WTC11 (cell line): ENCODE data around the gene TMEM259. TPM values are rescaled to one million over a fixed set of nuclear protein-coding genes. Genes with fewer than 3 reads are reported as not detected.
A peak's percentile ranks its signal among the peaks of the same experiment; 100 is the strongest.

Source experiments
- ATAC-seq: fragments of 200-7000 bp; cut with Tn5 transposase; 2 replicates; pipeline ENCODE4 v1.10.0; 2021; ENCODE audit warnings: mild to moderate bottlenecking, moderate library complexity
- CTCF ChIA-PET: fragments of 300-600 bp; sonication (Branson Sonifier 250); formaldehyde crosslinking; loops from one replicate; lab custom pipeline; 2021; ENCODE audit warnings: antibody characterized with exemption; lab: Charles Lee
- POLR2A ChIA-PET: fragments of 350-600 bp; sonication (Branson Sonifier 250); formaldehyde crosslinking; loops from one replicate; lab custom pipeline; 2021; ENCODE audit warnings: antibody characterized with exemption; lab: Charles Lee
- DNase-seq: peaks from one replicate; pipeline ENCODE4 v3.0.0; 2021; ENCODE audit warnings: low spot score
- H3K27ac Mint-ChIP-seq: 2 replicates; pipeline ENCODE4 v1.8.0; 2021; ENCODE audit warnings: mixed read lengths
- H3K27me3 Mint-ChIP-seq: 2 replicates; pipeline ENCODE4 v1.8.0; 2021; ENCODE audit warnings: low read depth, mild to moderate bottlenecking, moderate library complexity, mixed read lengths
- H3K36me3 Mint-ChIP-seq: 2 replicates; pipeline ENCODE4 v1.8.0; 2021; ENCODE audit warnings: mixed read lengths
- H3K4me1 Mint-ChIP-seq: 2 replicates; pipeline ENCODE4 v1.8.0; 2022; ENCODE audit warnings: mixed read lengths
- H3K4me3 Mint-ChIP-seq: 2 replicates; pipeline ENCODE4 v1.8.0; 2021; ENCODE audit warnings: mild to moderate bottlenecking, moderate library complexity, mixed read lengths
- H3K9me3 Mint-ChIP-seq: 2 replicates; pipeline ENCODE4 v1.8.0; 2021; ENCODE audit warnings: mixed read lengths
- ARID4B ChIP-seq: sonication (generic); formaldehyde crosslinking; IDR thresholded peaks from 2 replicates; pipeline ENCODE4 v1.8.0; 2023; ENCODE audit warnings: missing genetic modification reagents, mild to moderate bottlenecking, borderline replicate concordance
- ATF1 ChIP-seq: sonication (generic); formaldehyde crosslinking; IDR thresholded peaks from 2 replicates; pipeline ENCODE4 v1.8.1; 2023; ENCODE audit warnings: mild to moderate bottlenecking, moderate library complexity, missing genetic modification reagents
- ETV6 ChIP-seq: sonication (generic); formaldehyde crosslinking; IDR thresholded peaks from 2 replicates; pipeline ENCODE4 v1.8.1; 2022; ENCODE audit warnings: mild to moderate bottlenecking, missing genetic modification reagents
- FOXP1 ChIP-seq: sonication (generic); formaldehyde crosslinking; IDR thresholded peaks from 2 replicates; pipeline ENCODE4 v1.8.0; 2022; ENCODE audit warnings: missing genetic modification reagents, mild to moderate bottlenecking, moderate library complexity, borderline replicate concordance
- GTF2I ChIP-seq: fragments of 250-450 bp; sonication (Bioruptor Pico); conservative IDR thresholded peaks from 2 replicates; pipeline ENCODE4 v1.4.0; 2021; ENCODE audit warnings: mild to moderate bottlenecking
- HMGA2 ChIP-seq: fragments of 250-450 bp; sonication (Bioruptor Pico); IDR thresholded peaks from 2 replicates; pipeline ENCODE4 v1.4.0; 2021; ENCODE audit warnings: mild to moderate bottlenecking, moderate library complexity
- MLX ChIP-seq: sonication (generic); formaldehyde crosslinking; IDR thresholded peaks from 2 replicates; pipeline ENCODE4 v1.8.1; 2023; ENCODE audit warnings: mild to moderate bottlenecking, missing genetic modification reagents, moderate library complexity
- OVOL2 ChIP-seq: fragments of 250-450 bp; sonication (Bioruptor Pico); IDR thresholded peaks from 2 replicates; pipeline ENCODE4 v1.9.0; 2021; ENCODE audit warnings: mild to moderate bottlenecking, borderline replicate concordance
- STAT6 ChIP-seq: sonication (generic); formaldehyde crosslinking; conservative IDR thresholded peaks from 2 replicates; pipeline ENCODE4 v1.8.1; 2023; ENCODE audit warnings: mild to moderate bottlenecking, low read depth, missing genetic modification reagents, moderate library complexity
- ZNF138 ChIP-seq: sonication (generic); formaldehyde crosslinking; conservative IDR thresholded peaks from 2 replicates; pipeline ENCODE4 v1.8.1; 2022; ENCODE audit warnings: mild to moderate bottlenecking, moderate library complexity, missing genetic modification reagents
- ZNF219 ChIP-seq: sonication (generic); formaldehyde crosslinking; IDR thresholded peaks from 2 replicates; pipeline ENCODE4 v1.8.0; 2023; ENCODE audit warnings: missing genetic modification reagents, mild to moderate bottlenecking, borderline replicate concordance
- ZNF396 ChIP-seq: fragments of 250-450 bp; sonication (Bioruptor Pico); IDR thresholded peaks from 2 replicates; pipeline ENCODE4 v1.8.0; 2021; ENCODE audit warnings: mild to moderate bottlenecking, moderate library complexity, borderline replicate concordance
- ZNF423 ChIP-seq: fragments of 250-450 bp; sonication (Bioruptor Pico); IDR thresholded peaks from 2 replicates; pipeline ENCODE4 v2.1.2; 2022; ENCODE audit warnings: mild to moderate bottlenecking, moderate library complexity
- ZNF671 ChIP-seq: fragments of 250-450 bp; sonication (Bioruptor Pico); IDR thresholded peaks from 2 replicates; pipeline ENCODE4 v1.8.0; 2021; ENCODE audit warnings: mild to moderate bottlenecking
- total RNA-seq: library from RNA; stranded (reverse); gene quantifications from 3 replicates; pipeline ENCODE4 v1.2.3, GENCODE V29; 2021
- TF ChIP-seq, protein P1 (sequence below): sonication (generic); formaldehyde crosslinking; IDR thresholded peaks from 2 replicates; pipeline ENCODE4 v1.8.1; 2022; ENCODE audit warnings: missing genetic modification reagents, borderline replicate concordance
- TF ChIP-seq, protein P2 (sequence below): sonication (generic); formaldehyde crosslinking; IDR thresholded peaks from 2 replicates; pipeline ENCODE4 v1.8.0; 2022; ENCODE audit warnings: mild to moderate bottlenecking, missing genetic modification reagents

The TMEM259 gene
- total RNA-seq, 1 experiment from 2014 or later = 202 TPM

DNA sequence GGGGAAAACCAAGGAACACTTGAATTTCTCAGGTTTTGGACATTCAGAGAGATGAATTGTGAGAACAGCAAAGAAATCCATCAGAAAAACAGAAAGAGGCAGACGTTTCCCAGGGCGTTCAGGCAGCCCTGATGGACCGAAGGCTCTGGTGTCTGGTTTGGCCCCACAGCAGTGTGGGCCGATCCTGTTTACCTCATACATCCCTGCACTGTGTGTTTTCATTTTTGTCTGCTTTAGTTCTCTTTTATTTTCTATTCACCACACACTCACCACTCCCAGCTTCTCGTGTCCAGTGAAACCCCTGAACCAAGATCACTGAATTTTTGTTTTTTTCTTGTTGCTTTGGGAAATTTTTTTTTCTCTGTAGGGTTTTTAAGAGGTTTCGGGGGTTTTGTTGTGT, 48.6 kb downstream of the TMEM259 start:
- no peak for TF ChIP-seq STAT6 (CRISPR knock-in tag)
- peak; percentile 64; the same call in 1 of the 2 replicates for TF ChIP-seq GTF2I (CRISPR knock-in tag)
- Mint-ChIP-seq H3K9me3 (peaks cover 12% of the 10 kb centered on the region), H3K36me3 (peaks cover 41% of the 10 kb centered on the region), H3K4me1 (peaks cover 3% of the 10 kb centered on the region; the same call in 1 of the 2 replicates), H3K4me3 (no peak overlapping the region), H3K27me3 (no peaks in the 10 kb centered on the region), H3K27ac (no peak overlapping the region)
- no peak for DNase-seq
- POLR2A ChIA-PET = interaction anchor here (0.7 kb wide), 3 partner anchors 10 to 232 kb away, joined by 3 to 7 read pairs (median 4); no protein-coding TSS in a partner anchor
- ATAC-seq = no peak
- CTCF ChIA-PET = no interaction called here

DNA sequence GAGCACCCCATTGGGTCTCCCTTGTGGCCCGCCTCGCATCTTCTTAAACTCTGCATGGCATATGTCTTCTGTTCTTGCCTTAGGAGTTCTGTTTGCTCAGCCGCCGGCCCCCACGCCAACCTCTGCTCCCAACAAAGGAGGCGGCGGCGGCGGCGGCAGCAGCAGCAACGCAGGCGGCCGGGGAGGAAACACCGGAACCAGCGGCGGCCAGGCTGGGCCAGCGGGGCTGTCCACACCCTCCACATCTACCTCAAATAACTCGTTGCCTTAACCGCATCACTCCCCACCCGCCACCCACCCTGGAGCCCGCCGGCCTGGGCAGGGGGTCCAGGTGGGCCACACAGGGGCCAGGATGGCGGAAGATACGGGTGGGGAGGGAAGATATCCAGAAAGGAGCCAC, 49.1 kb downstream of the TMEM259 start:
- DNase-seq (no peak), ATAC-seq (no peak)
- ChIA-PET CTCF (interaction anchor here (1.3 to 1.6 kb wide), 2 partner anchors 10 to 15 kb away, joined by 4 to 11 read pairs; no protein-coding TSS in a partner anchor), POLR2A (interaction anchor here (0.7 kb wide), 1 partner anchor 231 kb away, joined by 4 read pairs; no protein-coding TSS in a partner anchor)
- Mint-ChIP-seq H3K9me3 (peaks cover 13% of the 10 kb centered on the region), H3K4me3 (no peak overlapping the region), H3K27ac (no peak overlapping the region), H3K36me3 (peaks cover 46% of the 10 kb centered on the region), H3K4me1 (peaks cover 3% of the 10 kb centered on the region; the same call in 1 of the 2 replicates)
- TF ChIP-seq ARID4B (CRISPR knock-in tag) (no peak), ZNF671 (CRISPR knock-in tag) (no peak), GTF2I (CRISPR knock-in tag) (no peak), ETV6 (no peak), ZNF138 (CRISPR knock-in tag) (no peak), FOXP1 (CRISPR knock-in tag) (no peak), MLX (CRISPR knock-in tag) (no peak), HMGA2 (no peak), ZNF396 (CRISPR knock-in tag) (no peak), OVOL2 (CRISPR knock-in tag) (no peak), ZNF219 (CRISPR knock-in tag) (no peak), ATF1 (CRISPR knock-in tag) (no peak), ZNF423 (CRISPR knock-in tag) (no peak)
- TF ChIP-seq, protein P1, sequence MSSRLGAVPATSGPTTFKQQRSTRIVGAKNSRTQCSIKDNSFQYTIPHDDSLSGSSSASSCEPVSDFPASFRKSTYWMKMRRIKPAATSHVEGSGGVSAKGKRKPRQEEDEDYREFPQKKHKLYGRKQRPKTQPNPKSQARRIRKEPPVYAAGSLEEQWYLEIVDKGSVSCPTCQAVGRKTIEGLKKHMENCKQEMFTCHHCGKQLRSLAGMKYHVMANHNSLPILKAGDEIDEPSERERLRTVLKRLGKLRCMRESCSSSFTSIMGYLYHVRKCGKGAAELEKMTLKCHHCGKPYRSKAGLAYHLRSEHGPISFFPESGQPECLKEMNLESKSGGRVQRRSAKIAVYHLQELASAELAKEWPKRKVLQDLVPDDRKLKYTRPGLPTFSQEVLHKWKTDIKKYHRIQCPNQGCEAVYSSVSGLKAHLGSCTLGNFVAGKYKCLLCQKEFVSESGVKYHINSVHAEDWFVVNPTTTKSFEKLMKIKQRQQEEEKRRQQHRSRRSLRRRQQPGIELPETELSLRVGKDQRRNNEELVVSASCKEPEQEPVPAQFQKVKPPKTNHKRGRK (CRISPR knock-in tag) = no peak
- TF ChIP-seq, protein P2, sequence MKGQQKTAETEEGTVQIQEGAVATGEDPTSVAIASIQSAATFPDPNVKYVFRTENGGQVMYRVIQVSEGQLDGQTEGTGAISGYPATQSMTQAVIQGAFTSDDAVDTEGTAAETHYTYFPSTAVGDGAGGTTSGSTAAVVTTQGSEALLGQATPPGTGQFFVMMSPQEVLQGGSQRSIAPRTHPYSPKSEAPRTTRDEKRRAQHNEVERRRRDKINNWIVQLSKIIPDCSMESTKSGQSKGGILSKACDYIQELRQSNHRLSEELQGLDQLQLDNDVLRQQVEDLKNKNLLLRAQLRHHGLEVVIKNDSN = no peak
- TF ChIP-seq, all 79 proteins: peak for 0
- no peaks in the 10 kb centered on the region for H3K27me3 Mint-ChIP-seq
